Vagina (tissue), 2 donors: ENCODE results near the gene EML6.

Source experiments
- CTCF ChIP-seq, 3 experiments: fragments of 450-650 bp in 2 of 3; fragments of 200-600 bp in 1 of 3; sonication (generic) in 1 of 3; IDR thresholded peaks; one replicate each; pipeline ENCODE4 v1.5.1; 2017 to 2019; ENCODE audit warnings: antibody characterized with exemption in 3 of 3, mild to moderate bottlenecking in 2 of 3, moderate library complexity in 2 of 3
- POLR2AphosphoS5 ChIP-seq, 2 donors: sonication (generic); formaldehyde crosslinking; IDR thresholded peaks; one replicate each; pipeline ENCODE4 v1.9.0; 2017; ENCODE audit warnings: antibody characterized with exemption in 2 of 2, mild to moderate bottlenecking in 2 of 2, low read depth in 1 of 2; ENCODE audit not compliant: insufficient read depth in 1 of 2

- TF ChIP-seq CTCF (IDR thresholded peaks at IDR 0.05) (no peak), POLR2AphosphoS5 (IDR thresholded peaks at IDR 0.05; ENCODE audit: insufficient read depth in 1 of 2, low read depth in 1 of 2) (no peak)
Observed at GRCh38 chr2:54685263-54685775, 38.1 kb upstream of the EML6 start.
